ENCODE data around the gene KCNH8.

KCNH8 gene

GRCh38 chr3:19531426-19531825 is 383.1 kb downstream of the KCNH8 start:
- TF ChIP-seq CTCF (conservative IDR thresholded peaks at IDR 0.05; ENCODE audit: low read length): no peak
- H3K4me3 ChIP-seq (ENCODE audit: low read length): no peak overlapping the region
- no peak for DNase-seq (ENCODE audit: low read depth)

- DNase-seq (ENCODE audit: low read depth): no peak
- H3K4me3 ChIP-seq (ENCODE audit: low read length): no peak overlapping the region
- TF ChIP-seq CTCF (conservative IDR thresholded peaks at IDR 0.05; ENCODE audit: low read length): no peak
Observed at GRCh38 chr3:19539518-19540392, 391.4 kb downstream of the KCNH8 start.

GRCh38 chr3:19540464-19540863 is 392.2 kb downstream of the KCNH8 start:
- TF ChIP-seq CTCF (conservative IDR thresholded peaks at IDR 0.05; ENCODE audit: low read length): no peak
- no peak for DNase-seq (ENCODE audit: low read depth)
- H3K4me3 ChIP-seq (ENCODE audit: low read length): no peak overlapping the region

- H3K4me3 ChIP-seq (ENCODE audit: low read length): no peak overlapping the region
- no peak for TF ChIP-seq CTCF (conservative IDR thresholded peaks at IDR 0.05; ENCODE audit: low read length)
- no peak for DNase-seq (ENCODE audit: low read depth)
Observed at GRCh38 chr3:19541284-19541683, 393.0 kb downstream of the KCNH8 start.

GRCh38 chr3:19543212-19543841 is 395.0 kb downstream of the KCNH8 start:
- DNase-seq (ENCODE audit: low read depth): no peak
- TF ChIP-seq CTCF (conservative IDR thresholded peaks at IDR 0.05; ENCODE audit: low read length): no peak
- no peak overlapping the region for H3K4me3 ChIP-seq (ENCODE audit: low read length)

GRCh38 chr3:19547665-19548464 is 399.6 kb downstream of the KCNH8 start:
- H3K4me3 ChIP-seq (ENCODE audit: low read length): no peak overlapping the region
- DNase-seq (ENCODE audit: low read depth): no peak
- no peak for TF ChIP-seq CTCF (conservative IDR thresholded peaks at IDR 0.05; ENCODE audit: low read length)

Data from AG10803 (cell line).